Activated naive CD4-positive, alpha-beta T cell treated with Interleukin-2 at 50 U/mL for 16 hours (primary cell): ENCODE data around the gene PLEKHA8.

Experiments used
- DNase-seq: peaks from one replicate; pipeline ENCODE4 v3.0.0-alpha.2; 2020

The PLEKHA8 gene, protein sequence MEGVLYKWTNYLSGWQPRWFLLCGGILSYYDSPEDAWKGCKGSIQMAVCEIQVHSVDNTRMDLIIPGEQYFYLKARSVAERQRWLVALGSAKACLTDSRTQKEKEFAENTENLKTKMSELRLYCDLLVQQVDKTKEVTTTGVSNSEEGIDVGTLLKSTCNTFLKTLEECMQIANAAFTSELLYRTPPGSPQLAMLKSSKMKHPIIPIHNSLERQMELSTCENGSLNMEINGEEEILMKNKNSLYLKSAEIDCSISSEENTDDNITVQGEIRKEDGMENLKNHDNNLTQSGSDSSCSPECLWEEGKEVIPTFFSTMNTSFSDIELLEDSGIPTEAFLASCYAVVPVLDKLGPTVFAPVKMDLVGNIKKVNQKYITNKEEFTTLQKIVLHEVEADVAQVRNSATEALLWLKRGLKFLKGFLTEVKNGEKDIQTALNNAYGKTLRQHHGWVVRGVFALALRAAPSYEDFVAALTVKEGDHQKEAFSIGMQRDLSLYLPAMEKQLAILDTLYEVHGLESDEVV

DNA sequence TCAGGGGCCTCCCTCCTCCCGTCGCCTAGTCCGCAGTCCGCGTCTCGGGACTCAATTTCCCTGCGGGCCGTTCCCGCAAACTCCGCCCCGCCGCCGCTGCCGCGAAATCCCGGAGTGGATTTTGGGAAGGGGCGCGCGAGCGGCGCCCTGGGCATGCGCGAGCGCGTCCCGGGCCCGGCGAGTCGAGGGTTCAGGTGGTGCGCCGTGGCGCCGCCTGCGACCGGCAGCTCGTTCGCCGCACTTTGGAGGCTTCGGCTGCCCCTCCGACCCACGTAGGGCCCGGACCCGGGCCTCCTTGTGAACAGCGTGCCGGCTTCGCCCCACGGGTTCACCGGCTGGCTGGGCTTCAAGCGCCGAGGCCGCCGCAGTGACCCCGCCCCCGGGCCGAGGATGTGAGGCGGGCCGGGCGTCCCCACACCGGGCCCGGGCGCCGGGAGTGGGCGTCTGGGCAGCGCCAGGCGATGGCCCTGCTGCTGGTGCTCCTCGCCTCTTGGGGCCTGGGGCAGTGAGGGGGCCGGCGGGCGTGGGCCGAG, at the start of gene PLEKHA8:
Gene PLEKHA8, plus strand, starts transcription at position 197 of the 533 bp plus-strand sequence. CDS start 351 bp downstream, outside the sequence.
- DNase-seq, result peak; percentile 90

DNA sequence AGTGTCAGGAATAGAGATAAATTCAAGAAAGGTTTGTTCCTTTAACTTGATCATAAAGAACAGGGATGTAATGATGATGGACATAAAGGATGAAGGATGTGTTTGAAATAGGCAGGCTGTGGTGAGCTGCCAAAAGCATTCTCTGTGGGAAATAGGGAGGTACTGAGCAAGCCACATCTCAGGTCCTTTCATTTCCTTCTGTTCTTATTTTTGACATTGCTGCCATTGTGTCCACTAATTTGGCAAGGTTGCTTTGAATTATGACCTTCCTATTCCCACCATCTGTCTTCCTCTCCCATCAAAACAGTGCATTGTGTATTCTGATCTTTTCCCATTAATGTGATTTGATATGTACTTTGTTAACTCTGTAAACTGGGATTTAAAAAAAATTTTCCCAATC, 48.1 kb upstream of the PLEKHA8 start:
- DNase-seq, result no peak

- DNase-seq, result no peak
Measured at GRCh38 chr7:29987083-29987482, 41.1 kb upstream of the PLEKHA8 start.

- DNase-seq, result no peak
Measured at GRCh38 chr7:29987811-29988317, 40.3 kb upstream of the PLEKHA8 start.

- DNase-seq, result peak; percentile 8
Measured at GRCh38 chr7:29988424-29989256, 39.6 kb upstream of the PLEKHA8 start.

- DNase-seq, result peak; percentile 7
Measured at GRCh38 chr7:29989257-29989995, 38.8 kb upstream of the PLEKHA8 start, which contains the start of gene SCRN1. TSS of gene SCRN1 (minus strand) at chr7:29989801. CDS start at chr7:29969067, 20,734 bp downstream.

- no peak for DNase-seq
Measured at GRCh38 chr7:29990931-29991330, 37.3 kb upstream of the PLEKHA8 start.

DNA sequence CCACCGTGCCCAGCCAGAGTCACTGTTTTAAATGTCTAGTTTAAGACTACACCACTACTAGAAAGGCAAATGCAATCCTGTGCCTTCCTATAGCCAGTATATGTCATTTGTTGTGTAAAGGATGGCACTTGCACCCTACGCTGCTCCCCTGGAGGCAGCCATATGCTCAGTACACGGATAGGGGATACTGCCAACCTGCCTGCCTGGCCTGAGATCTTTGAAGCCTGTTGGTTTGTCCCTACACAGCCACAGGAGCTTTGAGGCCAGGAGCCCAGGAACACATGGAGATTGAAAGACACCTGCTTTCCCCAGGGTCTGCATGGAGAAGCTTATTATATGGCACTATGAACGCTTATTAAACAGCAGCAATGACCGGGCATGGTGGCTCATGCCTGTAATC, 36.3 kb upstream of the PLEKHA8 start:
- DNase-seq, result no peak

DNA sequence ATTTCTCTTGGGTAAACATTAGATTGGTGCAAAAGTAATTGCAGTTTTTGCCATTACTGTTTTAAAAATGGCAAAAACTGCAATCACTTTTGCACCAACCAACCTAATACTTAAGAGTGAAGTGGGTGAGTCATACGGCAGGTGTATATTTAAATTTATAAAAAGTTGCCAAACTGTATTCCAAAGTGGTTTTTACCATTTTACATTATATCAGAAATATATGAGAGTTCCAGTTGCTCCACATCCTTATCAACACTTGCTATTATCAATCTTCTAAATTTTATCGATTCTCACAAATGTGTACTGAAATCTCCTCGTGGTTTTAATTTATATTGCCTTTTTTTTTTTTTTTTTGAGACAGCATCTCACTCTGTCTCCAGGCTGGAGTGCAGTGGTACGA, 35.1 kb upstream of the PLEKHA8 start:
- DNase-seq, result no peak

GRCh38 chr7:29995652-29996051, 32.6 kb upstream of the PLEKHA8 start:
- DNase-seq, result no peak

DNA sequence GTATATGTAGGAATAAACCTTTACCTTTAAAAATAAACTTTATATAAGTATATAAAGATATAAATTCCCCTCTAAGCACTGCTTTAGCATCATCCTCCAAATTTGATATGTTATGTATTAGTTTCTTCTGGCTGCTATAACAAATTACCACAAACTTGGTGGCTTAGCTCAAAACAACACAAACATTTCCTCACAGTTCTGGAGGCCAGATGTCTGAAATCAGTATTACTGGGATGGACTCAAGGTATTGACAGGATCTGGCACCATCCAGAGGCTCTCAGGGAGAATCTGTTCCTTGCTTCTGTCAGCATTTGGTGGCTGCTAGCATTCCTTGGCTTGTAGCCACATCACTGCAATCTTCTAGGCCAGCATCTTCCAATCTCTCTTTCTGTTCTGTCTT, 31.9 kb upstream of the PLEKHA8 start:
- DNase-seq, result no peak

DNA sequence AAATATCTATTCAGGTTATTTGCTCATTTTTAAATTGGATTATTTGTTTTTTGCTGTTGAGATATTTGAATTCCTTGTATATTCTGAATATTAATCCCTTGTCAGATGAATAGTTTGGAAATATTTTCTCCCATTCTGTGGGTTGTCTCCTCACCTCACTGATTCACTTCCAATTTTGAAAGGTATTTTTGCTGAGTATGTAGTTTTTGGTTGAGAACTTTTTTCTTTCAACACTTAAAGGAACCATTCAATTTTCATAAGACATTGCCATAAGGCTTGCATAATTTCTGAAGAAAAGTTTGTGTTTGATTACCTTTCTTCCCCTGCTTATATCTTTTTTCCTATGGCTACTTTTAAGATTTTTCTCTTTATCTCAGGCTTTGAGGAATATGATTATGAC, 29.7 kb upstream of the PLEKHA8 start:
- DNase-seq, result no peak

GRCh38 chr7:30001998-30002397, 26.2 kb upstream of the PLEKHA8 start:
- DNase-seq, result no peak

DNA sequence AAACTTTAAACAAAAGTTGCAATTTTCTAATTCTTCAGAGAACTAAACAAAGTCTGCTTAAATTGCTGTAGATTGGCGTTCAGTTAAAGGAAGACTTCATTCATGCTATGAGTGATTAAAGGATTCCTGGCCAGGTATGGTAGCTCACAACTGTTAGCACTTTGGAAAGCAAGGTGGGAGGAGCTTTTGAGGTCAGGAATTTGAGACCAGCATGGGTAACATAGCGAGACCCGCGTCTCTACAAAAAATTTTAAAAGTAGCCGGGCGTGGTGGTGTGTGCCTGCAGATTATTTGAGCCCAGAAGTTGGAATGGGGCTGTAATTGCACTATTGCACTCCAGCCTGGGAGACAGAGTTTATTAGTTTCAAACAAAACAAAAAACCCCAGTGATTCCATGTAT, 25.1 kb upstream of the PLEKHA8 start:
- DNase-seq, result no peak

DNA sequence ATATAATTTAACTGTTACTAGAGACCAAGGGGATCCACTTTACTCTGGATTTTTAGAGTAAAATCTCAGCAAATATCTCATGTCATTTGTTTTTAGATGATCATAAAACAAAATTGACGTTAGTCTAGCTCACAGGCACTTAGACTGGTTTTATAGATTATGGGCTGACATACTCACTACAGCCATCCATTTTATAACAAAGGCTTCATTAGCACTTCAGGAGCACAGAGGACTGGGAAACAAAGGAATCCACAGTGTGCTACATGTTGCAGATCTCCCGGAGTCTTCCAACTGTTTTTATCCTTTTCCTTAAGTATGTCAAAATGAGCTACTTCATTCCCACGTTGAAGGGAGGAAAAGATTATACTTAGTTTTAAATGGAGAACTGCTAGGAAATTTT, 22.7 kb upstream of the PLEKHA8 start:
- DNase-seq, result no peak

DNA sequence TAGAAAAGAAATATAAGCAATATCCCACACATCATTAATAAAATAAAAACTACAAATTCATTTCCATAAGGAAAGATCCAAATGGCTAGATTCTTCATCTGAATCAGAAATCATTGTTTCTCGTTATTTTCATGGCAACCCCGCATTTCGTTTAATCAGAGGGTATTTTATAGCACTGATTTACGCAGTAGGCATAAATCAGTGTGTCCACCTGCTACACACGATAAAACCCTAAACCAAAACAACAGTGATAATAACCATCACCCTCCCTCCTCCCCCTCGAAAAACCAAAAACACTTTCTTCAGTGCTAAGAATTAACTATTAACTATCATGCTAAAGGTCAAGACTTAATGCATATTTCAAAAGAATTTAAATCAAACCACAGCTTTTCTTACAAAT, 18.2 kb upstream of the PLEKHA8 start:
- no peak for DNase-seq

DNA sequence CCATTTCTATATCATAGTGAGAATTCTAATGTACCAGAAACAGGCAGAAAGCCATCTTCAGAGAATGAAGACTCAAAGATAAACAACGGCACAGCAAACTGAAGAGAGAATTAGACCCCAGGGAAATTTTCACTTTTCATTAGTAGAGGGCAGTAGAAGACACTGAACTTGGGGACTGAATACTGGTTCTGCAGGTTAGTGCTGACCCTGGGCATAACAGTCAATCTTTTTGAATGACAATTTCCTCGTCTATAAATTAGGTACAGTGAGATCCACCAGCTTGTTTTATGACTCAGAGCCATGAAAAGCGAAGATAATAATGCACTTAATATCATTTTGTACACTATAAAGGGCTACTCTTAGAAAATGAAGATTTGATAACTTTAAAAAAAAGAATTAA, 15.5 kb upstream of the PLEKHA8 start:
- no peak for DNase-seq

DNA sequence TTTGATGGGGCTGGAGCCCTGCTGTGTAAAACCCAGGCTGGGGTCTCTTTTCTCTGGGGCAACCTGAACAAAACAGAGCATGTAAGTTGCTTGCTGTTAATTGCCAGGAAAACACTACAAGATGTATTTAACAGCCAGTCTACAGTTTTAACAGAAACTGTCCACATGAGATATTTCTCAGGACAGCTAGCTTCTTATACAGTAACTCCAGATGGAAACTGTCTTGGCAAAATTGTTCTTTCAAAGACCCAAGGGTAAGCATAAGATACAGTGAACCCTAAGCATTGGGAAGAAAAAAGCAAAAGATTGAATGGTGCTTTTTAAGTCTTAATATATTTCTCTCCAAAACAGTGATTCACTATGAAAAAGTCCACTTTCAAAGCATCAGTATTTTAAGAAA, 9.8 kb upstream of the PLEKHA8 start:
- DNase-seq, result no peak

GRCh38 chr7:30019387-30019786, 8.8 kb upstream of the PLEKHA8 start:
- no peak for DNase-seq

DNA sequence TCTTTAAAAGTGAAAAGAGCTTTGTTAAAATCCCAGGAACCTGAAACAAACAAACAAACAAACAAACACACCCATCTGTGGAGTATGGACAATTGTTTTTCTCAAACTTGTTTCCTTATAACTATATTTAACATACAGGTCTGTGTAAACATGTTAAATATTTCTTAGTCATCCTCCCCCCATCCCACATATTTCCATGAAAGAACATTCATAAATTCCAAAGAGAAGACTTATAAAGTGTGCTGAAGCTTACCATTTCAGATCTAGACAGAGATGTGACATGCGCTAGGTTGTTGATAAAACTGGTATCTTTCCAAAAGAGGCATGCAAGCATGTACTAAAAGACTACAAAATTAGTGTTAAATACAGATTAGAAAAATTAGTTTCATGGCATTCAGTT, 8.3 kb upstream of the PLEKHA8 start:
- DNase-seq, result no peak

- DNase-seq, result no peak
Measured at GRCh38 chr7:30020535-30020934, 7.7 kb upstream of the PLEKHA8 start.

DNA sequence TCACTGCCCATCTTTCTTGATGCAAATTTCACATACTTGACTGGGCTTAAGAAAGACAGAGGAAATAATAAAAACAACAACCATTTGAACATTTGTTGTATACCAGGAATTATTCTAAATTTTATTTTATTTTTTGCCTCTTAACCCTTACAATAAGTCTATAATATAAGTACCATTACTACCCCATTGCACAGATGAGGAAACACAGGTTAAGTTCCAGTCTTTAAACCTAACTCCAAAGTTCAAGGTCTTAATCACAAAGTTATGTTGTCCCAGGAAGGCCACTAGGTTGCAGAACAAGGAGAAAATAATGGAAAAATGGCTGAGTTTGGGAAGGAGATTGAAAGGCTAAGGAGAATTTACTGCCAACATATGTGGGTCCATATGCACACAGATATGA, 5.2 kb upstream of the PLEKHA8 start:
- no peak for DNase-seq

DNA sequence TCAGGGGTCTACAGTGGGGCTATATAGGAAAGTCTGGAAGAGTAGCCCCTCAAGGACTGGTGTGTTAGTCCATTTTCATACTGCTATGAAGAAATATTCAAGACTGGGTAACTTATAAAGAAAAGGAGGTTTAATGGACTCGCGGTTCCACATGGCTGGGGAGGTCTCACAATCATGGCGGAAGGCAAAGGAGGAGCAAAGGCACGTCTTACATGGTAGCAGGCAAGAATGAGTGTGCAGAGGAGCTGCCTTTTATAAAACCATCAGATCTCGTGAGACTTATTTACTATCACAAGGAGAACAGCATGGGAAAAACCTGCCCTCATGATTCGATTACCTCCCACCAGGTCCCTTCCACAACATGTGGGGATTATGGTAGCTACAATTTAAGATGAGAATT, 4.7 kb upstream of the PLEKHA8 start:
- no peak for DNase-seq
